ENCODE measurements around the gene ACACA. TPM values are rescaled to one million over a fixed set of nuclear protein-coding genes. Genes with fewer than 3 reads are reported as not detected.

The ACACA gene
- total RNA-seq, 1 donor from 2014 or later, result 110 TPM

- H3K4me3 ChIP-seq, result no peak overlapping the region
- H3K9me3 ChIP-seq, result no peaks in the 10 kb centered on the region
- TF ChIP-seq CTCF (IDR thresholded peaks at IDR 0.05), result peak; percentile 92
- ATAC-seq, result peak; percentile 98
- H3K36me3 ChIP-seq, result no peaks in the 10 kb centered on the region
- H3K27me3 ChIP-seq, result no peaks in the 10 kb centered on the region
- H3K4me1 ChIP-seq, result peaks cover 3% of the 10 kb centered on the region
- no peak overlapping the region for H3K27ac ChIP-seq
- DNase-seq, result no peak
- intact Hi-C loops (cut with DNase I), result no loop called here
Measured at GRCh38 chr17:37373530-37374159, 33.0 kb downstream of the ACACA start.

DNA sequence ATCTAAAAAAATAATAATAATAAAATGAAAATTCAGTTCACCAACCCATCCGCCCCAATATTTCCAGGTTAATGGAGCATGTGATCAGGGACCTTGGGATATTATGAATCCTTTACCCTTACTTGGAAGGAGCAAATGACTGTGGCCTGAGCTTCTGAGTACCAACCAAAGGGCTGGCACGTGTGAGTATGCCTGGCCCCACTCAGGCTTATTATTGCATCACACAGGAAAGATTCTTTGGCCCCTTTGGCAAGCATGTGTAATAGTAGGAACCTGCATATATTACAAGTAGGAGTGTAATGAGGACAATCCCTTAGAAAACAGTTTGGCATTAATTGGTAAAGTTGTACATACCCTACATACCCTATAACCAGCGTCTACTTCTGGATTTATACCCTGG, 38.1 kb downstream of the ACACA start:
- no peak overlapping the region for H3K4me3 ChIP-seq
- ATAC-seq (peak; percentile 75), DNase-seq (no peak)
- no peaks in the 10 kb centered on the region for H3K9me3 ChIP-seq
- TF ChIP-seq CTCF (IDR thresholded peaks at IDR 0.05), result no peak
- H3K4me1 ChIP-seq, result peaks cover 3% of the 10 kb centered on the region
- no peak overlapping the region for H3K27ac ChIP-seq
- H3K36me3 ChIP-seq, result no peaks in the 10 kb centered on the region
- no peaks in the 10 kb centered on the region for H3K27me3 ChIP-seq
- intact Hi-C loops (cut with DNase I), result no loop called here

DNA sequence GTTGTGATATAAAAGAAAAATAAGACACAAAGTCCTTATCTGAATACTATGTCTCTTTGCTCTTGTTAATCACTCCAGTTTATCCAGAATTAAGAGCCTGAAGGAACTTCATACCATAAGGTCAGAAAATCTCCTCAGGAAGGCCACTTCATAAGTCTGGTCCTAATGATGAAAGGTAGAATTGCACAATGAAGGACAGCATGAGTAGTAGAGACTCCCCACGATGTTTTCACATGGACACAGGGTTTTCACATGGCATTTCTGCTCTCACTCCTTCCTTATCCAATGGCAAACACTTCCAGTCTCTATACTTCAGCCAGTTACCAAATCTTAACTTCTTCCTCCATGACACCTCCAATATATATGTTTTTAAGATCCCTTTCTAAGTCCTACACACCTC, 41.0 kb downstream of the ACACA start:
- Histone ChIP-seq H3K9me3 (no peaks in the 10 kb centered on the region), H3K4me3 (no peak overlapping the region), H3K36me3 (no peaks in the 10 kb centered on the region), H3K27me3 (no peaks in the 10 kb centered on the region), H3K4me1 (peaks cover 2% of the 10 kb centered on the region), H3K27ac (no peak overlapping the region)
- intact Hi-C loops (cut with DNase I), result no loop called here
- DNase-seq, result no peak
- no peak for TF ChIP-seq CTCF (IDR thresholded peaks at IDR 0.05)
- no peak for ATAC-seq

DNA sequence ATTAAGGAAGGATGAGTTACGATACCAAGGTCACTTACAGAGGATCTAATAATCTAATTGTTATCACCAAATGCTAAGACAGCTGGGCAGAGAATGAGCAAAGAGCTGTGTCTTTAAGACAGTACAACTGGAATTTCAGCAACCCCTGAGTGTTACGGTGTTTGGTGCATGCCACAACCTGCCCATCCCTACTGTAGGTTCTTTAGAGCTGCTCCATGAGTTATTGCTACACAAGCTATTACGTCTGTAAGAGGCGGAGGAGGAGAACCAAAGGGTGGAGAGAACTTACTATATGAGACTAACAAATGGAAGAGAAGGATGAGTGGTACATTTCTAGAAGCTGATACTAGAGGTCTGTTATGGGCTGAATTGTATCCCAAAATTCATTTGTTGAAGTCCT, 45.1 kb downstream of the ACACA start:
- peaks cover 22% of the 10 kb centered on the region for H3K4me1 ChIP-seq
- H3K9me3 ChIP-seq, result no peaks in the 10 kb centered on the region
- intact Hi-C loops (cut with DNase I), result no loop called here
- no peak overlapping the region for H3K4me3 ChIP-seq
- H3K36me3 ChIP-seq, result no peaks in the 10 kb centered on the region
- H3K27ac ChIP-seq, result no peak overlapping the region
- no peak for TF ChIP-seq CTCF (IDR thresholded peaks at IDR 0.05)
- ATAC-seq (no peak), DNase-seq (no peak)
- no peaks in the 10 kb centered on the region for H3K27me3 ChIP-seq

DNA sequence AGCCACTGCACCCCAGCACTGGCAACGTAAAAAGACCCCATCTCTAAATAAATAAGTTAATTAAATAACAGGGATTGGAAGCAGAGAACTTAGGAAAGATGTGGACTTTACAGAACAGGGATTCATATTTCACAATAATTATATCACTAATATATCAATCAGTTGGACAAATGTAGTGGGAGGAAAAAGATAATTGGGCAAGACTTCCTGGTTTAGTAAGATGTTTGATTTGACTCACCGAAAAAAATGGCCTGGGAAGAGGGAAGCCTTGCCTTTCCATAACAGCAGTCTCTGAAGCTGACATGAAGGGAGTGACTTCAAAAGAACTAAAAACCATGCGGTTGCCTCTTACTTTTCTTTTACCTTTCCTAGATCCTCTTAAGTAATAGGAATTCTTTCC, 46.0 kb downstream of the ACACA start:
- peak overlapping the region; percentile 87 for H3K27ac ChIP-seq
- ATAC-seq (no peak), DNase-seq (no peak)

More for the DNA sequence above, 46.0 kb downstream of the ACACA start:
- TF ChIP-seq CTCF (IDR thresholded peaks at IDR 0.05), result no peak
- Histone ChIP-seq H3K4me1 (peaks cover 22% of the 10 kb centered on the region), H3K9me3 (no peaks in the 10 kb centered on the region), H3K27me3 (no peaks in the 10 kb centered on the region), H3K4me3 (no peak overlapping the region), H3K36me3 (no peaks in the 10 kb centered on the region)
- intact Hi-C loops (cut with DNase I), result no loop called here

All from upper lobe of right lung (tissue), 1 donor.